Measurements from ENCODE around the gene KNDC1.

DNA sequence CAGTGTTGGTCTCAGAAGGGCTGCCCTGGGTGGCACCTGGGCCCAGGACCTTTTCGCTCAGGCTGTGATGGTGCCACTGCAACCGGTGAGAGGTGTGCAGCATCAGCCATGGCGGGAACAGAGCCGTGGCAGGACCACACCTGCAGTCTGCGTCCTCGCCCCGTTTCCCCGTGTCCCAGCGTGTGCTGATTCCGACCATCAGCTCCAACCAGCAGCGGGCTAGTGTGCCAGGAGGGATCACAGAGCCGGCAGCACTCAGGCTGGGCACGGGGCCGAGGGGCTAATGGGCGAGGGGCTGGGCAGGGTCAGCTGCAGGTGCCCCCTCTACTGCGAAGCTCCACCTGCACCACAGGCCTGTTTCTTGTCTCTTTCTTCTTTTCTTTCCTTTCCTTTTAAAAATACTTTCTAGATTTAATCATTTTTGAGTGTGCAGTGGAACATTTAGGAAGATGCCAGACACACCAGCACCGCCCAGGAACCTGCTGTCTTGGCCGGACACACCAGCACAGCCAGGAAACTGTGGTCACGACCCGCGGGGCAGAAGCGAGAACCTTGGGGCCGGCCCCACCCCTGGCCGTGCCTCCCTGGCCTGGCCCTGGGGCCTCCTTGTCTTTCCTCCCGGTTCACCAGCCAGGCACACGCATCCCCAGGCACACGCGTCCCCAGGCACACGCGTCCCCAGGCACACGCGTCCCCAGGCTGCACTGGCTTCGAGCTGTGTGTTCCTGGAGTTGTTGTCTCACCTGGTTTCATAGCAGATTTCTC lies 37.7 kb upstream of the KNDC1 start:
- no peak for TF ChIP-seq EZH2 (IDR thresholded peaks at IDR 0.05)
- no peak for TF ChIP-seq POLR2AphosphoS5 (IDR thresholded peaks at IDR 0.05; ENCODE audit: borderline replicate concordance, low read depth, low read length)

Measured in SK-N-MC (cell line).